ENCODE data around the gene FAM227B.

Gene FAM227B

GRCh38 chr15:49297584-49297983 lies 323.0 kb downstream of the FAM227B start:
- DNase-seq (ENCODE audit: low read depth in 2 of 2), result no peak

- DNase-seq (ENCODE audit: low read depth in 2 of 2), result no peak
Observed at GRCh38 chr15:49296258-49296657, 324.4 kb downstream of the FAM227B start.

- no peak for DNase-seq (ENCODE audit: low read depth in 2 of 2)
Observed at GRCh38 chr15:49293941-49294340, 326.7 kb downstream of the FAM227B start.

- DNase-seq (ENCODE audit: low read depth in 2 of 2), result no peak
Observed at GRCh38 chr15:49290191-49290590, 330.4 kb downstream of the FAM227B start.

GRCh38 chr15:49288391-49288790 lies 332.2 kb downstream of the FAM227B start:
- no peak for DNase-seq (ENCODE audit: low read depth in 2 of 2)

- no peak for DNase-seq (ENCODE audit: low read depth in 2 of 2)
Observed at GRCh38 chr15:49287481-49287880, 333.1 kb downstream of the FAM227B start.

- DNase-seq (ENCODE audit: low read depth in 2 of 2), result no peak
Observed at GRCh38 chr15:49286649-49287404, 333.8 kb downstream of the FAM227B start.

- no peak for DNase-seq (ENCODE audit: low read depth in 2 of 2)
Observed at GRCh38 chr15:49282366-49282765, 338.3 kb downstream of the FAM227B start.

- DNase-seq (ENCODE audit: low read depth in 2 of 2), result no peak
Observed at GRCh38 chr15:49279521-49280456, 340.8 kb downstream of the FAM227B start.

- no peak for DNase-seq (ENCODE audit: low read depth in 2 of 2)
Observed at GRCh38 chr15:49278751-49279150, 341.9 kb downstream of the FAM227B start.

Measured in stimulated activated CD8-positive, alpha-beta memory T cell treated with anti-CD3 and anti-CD28 coated beads, Interleukin-7, amount 100 ng/mL, for 1 hour (primary cell).